ENCODE data around the gene ZMIZ1.

Gene ZMIZ1

DNA sequence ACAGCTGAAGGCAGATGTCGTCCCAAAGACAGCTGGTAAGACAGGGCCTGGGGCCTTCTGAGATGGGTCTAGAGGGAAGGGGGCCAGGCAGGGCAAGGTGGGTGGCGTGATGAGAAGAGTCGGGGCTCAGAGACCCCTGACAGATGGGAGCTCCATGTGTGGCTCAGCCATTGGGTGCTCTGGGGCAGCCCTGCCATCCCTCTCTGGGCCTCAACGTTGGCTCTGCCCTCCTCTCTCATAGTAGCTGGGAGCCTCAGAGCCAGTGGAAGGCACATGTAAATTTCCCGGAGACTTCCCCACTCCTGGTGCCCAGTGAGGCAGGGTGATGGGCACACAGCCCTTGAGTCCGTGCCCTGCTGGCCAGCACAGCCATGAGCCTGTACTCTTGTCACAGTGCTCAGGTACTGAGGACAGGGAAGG, 280.3 kb downstream of the ZMIZ1 start:
- DNase-seq: no peak

DNA sequence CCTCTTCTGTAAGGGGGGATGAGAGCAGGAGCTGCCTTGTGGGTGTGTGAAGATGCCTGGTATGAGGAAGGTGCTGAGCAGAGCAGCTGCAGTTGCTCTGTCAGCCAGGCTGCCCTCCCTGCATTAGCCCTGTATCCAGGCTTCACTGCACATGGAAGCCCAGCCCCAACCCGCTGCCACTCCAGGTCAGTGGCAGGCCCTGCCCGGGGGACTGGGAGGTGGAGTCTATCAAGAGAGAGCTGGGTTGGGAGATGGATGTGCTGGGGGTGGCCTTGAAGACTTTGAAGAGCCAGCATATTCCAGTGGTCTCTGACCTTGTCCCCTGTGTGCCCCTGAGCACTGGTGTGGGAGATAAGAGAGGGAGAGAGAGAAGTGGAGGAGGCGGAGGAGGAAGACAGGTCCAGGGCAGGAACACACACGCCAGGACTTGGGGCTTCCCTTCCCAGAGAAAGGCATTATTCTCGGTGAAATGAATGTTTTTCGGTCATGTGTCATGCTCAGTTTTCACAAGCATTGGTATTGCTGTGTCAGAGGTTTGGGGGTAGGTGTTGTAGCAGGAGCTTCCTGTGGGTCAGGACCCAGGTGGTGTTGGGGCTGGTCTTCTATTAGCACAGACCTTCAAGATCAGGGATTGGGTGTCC, 281.1 kb downstream of the ZMIZ1 start:
- DNase-seq: no peak

DNA sequence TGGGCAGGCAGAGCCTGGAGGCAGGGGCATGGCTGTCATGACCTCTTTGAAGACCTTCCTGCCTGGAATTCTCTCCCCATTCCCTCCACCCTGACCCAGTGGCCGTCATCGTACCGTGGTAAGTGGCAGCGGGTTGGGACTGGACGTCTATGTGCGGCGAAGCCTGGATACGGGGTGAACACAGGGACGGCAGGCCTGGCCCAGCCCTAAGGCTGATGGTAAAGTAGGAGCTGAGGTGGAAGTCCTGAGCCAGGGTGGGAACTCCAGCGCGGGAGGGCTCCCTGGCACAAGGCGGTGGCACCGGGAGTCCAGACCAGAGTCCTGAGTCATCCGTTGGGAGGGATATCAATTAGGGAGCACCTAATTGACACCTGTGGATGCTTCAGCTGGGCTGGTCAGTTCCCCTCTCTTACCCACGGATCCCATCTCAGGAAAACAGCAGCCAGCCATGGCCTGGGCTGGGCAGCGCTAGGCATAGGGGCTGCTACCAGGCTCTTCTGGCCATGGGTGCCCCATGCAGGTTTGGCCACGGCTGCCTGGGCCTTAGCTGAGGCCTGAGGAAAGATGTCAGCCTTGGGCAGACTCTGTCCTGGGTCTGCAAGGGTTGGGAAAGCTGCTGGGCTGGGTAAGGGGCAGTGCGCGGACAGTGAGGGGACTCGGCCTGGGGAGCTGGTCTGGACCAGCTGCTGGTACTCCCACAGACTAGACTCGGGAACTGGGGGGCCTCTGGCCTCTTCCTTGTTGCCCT, 281.8 kb downstream of the ZMIZ1 start:
- DNase-seq: no peak

GRCh38 chr10:79351332-79351731, 282.6 kb downstream of the ZMIZ1 start:
- DNase-seq: no peak

DNA sequence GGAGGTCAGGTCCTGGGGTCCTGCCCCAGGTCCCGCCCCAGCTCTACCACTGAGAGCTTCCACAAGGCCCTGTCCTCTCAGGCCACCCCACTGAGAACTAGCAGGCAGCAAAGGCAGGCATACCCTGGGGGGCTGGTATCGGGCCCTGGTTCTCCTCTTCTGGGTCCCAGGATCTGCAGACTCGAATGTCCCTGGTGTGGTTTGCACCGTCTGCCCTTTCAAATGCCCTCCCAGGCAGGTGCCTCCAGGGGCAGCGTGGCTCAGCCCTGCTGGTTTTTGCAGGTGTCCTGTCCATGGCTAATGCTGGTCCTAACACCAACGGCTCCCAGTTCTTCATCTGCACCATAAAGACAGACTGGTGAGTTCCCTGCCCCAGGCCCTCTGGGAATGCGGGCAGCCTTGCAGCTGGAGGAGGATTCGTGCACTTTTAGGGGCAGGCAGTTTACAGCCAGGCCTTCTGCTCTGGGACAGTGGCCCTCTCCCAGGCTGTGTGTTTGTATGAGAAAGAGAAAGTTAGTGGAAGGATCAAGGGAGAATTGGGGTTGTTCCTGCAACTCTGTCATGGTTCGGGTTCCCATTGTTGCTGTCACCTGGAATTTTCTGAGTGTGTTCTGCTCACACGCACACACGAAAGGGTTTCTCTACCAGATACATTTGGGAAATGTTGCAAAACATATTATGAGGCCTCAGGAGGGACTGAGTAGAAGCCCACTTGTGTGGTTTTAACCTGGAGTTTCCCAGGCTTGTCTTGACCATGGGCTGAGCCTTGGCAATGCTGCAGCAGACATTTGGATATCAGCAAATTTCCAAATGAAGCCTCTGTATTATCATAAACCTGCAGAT, 283.5 kb downstream of the ZMIZ1 start:
- DNase-seq: no peak

DNA sequence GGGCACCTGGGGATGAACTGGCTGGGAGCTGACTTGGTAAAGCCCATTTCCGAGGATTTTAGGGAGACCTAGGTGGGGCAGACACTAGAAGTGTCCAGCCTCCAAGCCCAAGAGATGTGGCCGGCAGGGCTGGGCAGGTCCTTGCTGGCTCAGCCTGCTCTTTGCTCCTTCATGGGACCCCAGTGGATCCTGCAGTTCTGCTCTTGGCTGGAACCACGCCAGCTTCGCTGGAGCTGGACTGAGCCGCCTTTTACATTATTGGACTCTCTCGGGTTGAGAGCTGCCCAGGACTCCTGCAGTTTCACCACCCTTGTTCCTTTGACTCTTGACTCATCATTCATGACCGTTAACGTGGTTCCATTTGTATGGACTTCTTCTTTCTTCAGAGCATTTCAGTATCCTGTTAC, 284.2 kb downstream of the ZMIZ1 start:
- no peak for DNase-seq

GRCh38 chr10:79353726-79354125, 285.0 kb downstream of the ZMIZ1 start:
- DNase-seq: no peak

DNA sequence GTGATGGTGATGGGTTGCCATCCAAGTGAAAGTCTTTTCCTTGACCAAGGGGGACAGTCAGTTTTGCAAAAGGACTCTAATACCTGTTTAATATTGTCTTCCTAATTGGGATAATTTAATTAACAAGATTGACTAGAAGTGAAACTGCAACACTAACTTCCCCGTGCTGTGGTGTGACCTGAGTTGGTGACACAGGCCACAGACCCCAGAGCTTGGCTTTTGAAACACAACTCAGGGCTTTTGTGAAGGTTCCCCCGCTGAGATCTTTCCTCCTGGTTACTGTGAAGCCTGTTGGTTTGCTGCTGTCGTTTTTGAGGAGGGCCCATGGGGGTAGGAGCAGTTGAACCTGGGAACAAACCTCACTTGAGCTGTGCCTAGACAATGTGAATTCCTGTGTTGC, 285.4 kb downstream of the ZMIZ1 start:
- no peak for DNase-seq

DNA sequence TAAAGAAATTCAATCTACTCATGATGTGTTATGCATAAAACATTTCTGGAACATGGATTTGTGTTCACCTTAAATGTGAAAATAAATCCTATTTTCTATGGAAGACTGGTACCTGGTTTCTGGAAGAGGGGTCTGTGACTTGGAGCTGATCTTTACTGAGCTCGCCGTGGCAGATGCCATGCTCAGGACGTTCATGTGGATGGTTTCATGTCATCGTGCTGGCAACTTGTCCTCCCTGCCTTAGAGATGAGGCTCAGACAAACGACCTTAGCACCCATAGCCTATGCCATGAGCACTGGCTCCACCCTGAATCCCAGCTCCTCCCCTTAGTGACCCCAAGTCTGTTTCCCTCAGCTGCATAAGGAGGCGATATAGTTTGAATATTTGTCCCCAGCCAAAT, 285.8 kb downstream of the ZMIZ1 start:
- DNase-seq: no peak

DNA sequence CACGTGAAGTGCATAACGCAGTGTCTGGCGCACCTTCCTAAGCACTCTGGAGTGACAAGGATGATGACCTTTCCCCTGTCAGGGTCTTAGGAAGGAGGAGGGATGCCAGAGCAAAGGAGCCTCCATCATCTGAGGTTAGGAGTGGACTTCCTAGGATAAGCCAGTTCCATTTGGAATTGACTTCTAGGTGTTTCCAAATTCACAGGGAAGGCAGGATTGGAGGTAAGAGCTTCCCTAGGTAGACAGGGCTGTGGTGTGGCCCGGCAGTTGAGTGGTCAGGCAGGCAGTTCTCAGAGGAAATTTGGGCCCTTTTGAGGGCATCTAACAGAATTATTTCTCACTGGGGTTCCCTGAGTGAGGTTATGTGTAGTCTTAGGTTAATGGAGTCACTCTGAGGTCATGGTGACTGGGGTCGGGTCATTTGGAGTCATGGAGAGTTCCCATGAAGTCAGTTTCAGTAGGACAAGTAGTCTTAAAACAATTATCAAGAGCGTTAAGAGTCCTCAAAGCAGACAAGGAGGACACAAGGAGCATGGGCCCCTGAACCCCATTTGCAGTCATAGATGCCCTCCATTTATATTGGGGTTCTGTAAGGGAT, 286.8 kb downstream of the ZMIZ1 start:
- DNase-seq: no peak

GRCh38 chr10:79356104-79356503, 287.3 kb downstream of the ZMIZ1 start:
- no peak for DNase-seq

GRCh38 chr10:79357180-79357579, 288.4 kb downstream of the ZMIZ1 start:
- no peak for DNase-seq

DNA sequence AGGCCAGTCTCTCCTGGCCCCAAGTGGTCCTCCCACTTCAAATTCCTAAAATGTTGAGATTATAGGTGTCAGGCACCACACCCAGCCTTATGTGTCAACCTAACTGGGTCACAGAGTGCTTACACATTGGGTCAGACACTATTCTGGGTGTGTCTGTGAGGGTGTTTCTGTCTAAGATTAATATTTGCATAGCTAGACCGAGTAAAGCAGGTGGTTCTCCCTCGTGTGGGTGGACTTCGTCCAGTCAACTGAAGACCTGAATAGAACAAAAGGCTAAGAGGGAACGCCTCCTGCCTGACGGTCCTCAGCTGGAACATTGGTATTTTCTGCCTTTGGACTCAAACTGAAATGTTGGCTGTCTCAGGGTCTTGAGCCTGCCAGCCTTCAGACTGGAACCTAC, 290.0 kb downstream of the ZMIZ1 start:
- no peak for DNase-seq

GRCh38 chr10:79359816-79360498, 291.2 kb downstream of the ZMIZ1 start:
- DNase-seq: no peak

DNA sequence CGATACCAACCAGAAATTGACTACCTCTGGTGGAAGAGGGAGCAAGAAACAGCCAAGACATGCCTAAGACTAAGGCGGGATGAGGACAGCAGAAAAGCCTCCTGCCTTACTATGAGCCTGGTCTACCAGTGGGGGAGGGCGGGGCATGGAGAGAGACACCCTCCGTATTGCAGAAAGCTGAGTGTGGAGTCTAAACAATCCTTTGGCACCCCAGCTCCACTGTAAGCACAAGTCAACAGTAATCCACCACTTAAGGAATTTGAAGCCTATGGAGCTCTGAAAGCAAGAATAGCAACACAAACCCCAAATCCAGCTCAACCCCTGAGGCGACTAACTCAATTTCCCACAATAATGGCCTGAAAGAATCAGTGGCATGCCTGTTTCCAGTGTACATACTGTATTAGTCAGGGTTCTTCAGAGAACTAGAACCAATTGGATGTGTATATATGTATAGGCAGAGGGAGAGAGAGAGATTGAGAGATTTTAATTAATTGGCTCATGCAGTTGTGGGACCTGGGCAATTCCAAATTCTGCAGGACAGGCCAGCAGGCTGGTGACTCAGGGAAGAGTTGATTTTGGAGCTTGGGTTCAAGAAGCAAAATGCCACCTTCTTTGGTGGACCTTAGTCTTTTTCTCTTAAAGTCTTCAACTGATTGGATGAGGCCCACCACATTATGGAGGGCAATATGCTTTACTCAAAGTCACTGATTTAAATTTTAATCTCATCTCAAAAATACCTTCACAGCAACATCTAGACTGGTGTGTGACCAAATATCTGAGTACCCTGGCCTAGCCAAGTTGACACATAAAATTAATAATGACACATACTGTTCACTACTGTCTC, 292.0 kb downstream of the ZMIZ1 start:
- DNase-seq: no peak

GRCh38 chr10:79361726-79362397, 293.1 kb downstream of the ZMIZ1 start:
- DNase-seq: no peak
